GM21528 (cell line): ENCODE results near the gene NEK4.
A peak's percentile ranks its signal among the peaks of the same experiment; 100 is the strongest.
"Not testable (repeated sequence)": the region's sequence is repeated elsewhere in the genome, so short reads cannot be mapped to it uniquely, and the experiment has no call there.

Source experiments
- ATAC-seq: cut with Tn5 transposase; IDR thresholded peaks from one replicate; pipeline ENCODE4 v1.9.1; 2021; ENCODE audit warnings: mild to moderate bottlenecking, moderate library complexity; ENCODE audit not compliant: unreplicated experiment, low FRiP score

The NEK4 gene

GRCh38 chr3:52743152-52743551 lies 27.6 kb downstream of the NEK4 start:
- no peak for ATAC-seq

- no peak for ATAC-seq
Measured at GRCh38 chr3:52742418-52743041, 28.2 kb downstream of the NEK4 start.

- no peak for ATAC-seq
Measured at GRCh38 chr3:52739730-52740129, 31.0 kb downstream of the NEK4 start.

- ATAC-seq, result no peak
Measured at GRCh38 chr3:52733256-52733891, 37.4 kb downstream of the NEK4 start.

GRCh38 chr3:52731590-52731989 lies 39.1 kb downstream of the NEK4 start:
- no peak for ATAC-seq

GRCh38 chr3:52730681-52731080 lies 40.1 kb downstream of the NEK4 start:
- no peak for ATAC-seq

- not testable (repeated sequence) for ATAC-seq
Measured at GRCh38 chr3:52728753-52729152, 42.0 kb downstream of the NEK4 start.

- ATAC-seq, result no peak
Measured at GRCh38 chr3:52724511-52724910, 46.2 kb downstream of the NEK4 start.

- ATAC-seq, result no peak
Measured at GRCh38 chr3:52723935-52724334, 46.8 kb downstream of the NEK4 start.

- ATAC-seq, result no peak
Measured at GRCh38 chr3:52722491-52722890, 48.2 kb downstream of the NEK4 start.

- ATAC-seq, result no peak
Measured at GRCh38 chr3:52721730-52722008, 49.1 kb downstream of the NEK4 start.

GRCh38 chr3:52721002-52721729 lies 49.6 kb downstream of the NEK4 start:
- ATAC-seq, result peak; percentile 68

- ATAC-seq, result no peak
Measured at GRCh38 chr3:52719618-52720017, 51.1 kb downstream of the NEK4 start.

GRCh38 chr3:52715714-52716305 lies 54.9 kb downstream of the NEK4 start:
- no peak for ATAC-seq

- no peak for ATAC-seq
Measured at GRCh38 chr3:52714335-52715302, 56.1 kb downstream of the NEK4 start.

- no peak for ATAC-seq
Measured at GRCh38 chr3:52712291-52713212, 58.2 kb downstream of the NEK4 start.

- no peak for ATAC-seq
Measured at GRCh38 chr3:52710512-52710911, 60.2 kb downstream of the NEK4 start.

GRCh38 chr3:52707585-52707984 lies 63.2 kb downstream of the NEK4 start:
- no peak for ATAC-seq
